HG03060 (cell line): ENCODE results near the gene XXYLT1.
A peak's percentile ranks its signal among the peaks of the same experiment; 100 is the strongest.
"Not testable (repeated sequence)": the region's sequence is repeated elsewhere in the genome, so short reads cannot be mapped to it uniquely, and the experiment has no call there.

Source experiments
- ATAC-seq: cut with Tn5 transposase; IDR thresholded peaks from one replicate; pipeline ENCODE4 v1.9.1; 2021; ENCODE audit warnings: low read depth, moderate number of reproducible peaks; ENCODE audit not compliant: unreplicated experiment

Gene XXYLT1

GRCh38 chr3:195270817-195271409 is at the start of gene XXYLT1:
XXYLT1 (minus strand) TSS chr3:195271159; CDS start chr3:195271058, 101 bp downstream.
- peak; percentile 40 for ATAC-seq

GRCh38 chr3:195319060-195319459 is 48.1 kb upstream of the XXYLT1 start:
- no peak for ATAC-seq

- no peak for ATAC-seq
Observed at GRCh38 chr3:195312714-195313113, 41.8 kb upstream of the XXYLT1 start.

- ATAC-seq, result no peak
Observed at GRCh38 chr3:195307711-195308110, 36.8 kb upstream of the XXYLT1 start.

GRCh38 chr3:195306369-195306768 is 35.4 kb upstream of the XXYLT1 start:
- ATAC-seq, result no peak

GRCh38 chr3:195302431-195302830 is 31.5 kb upstream of the XXYLT1 start:
- no peak for ATAC-seq

GRCh38 chr3:195297446-195297845 is 26.5 kb upstream of the XXYLT1 start:
- ATAC-seq, result no peak

GRCh38 chr3:195296662-195297061 is 25.7 kb upstream of the XXYLT1 start:
- no peak for ATAC-seq

- ATAC-seq, result no peak
Observed at GRCh38 chr3:195291121-195291520, 20.2 kb upstream of the XXYLT1 start.

GRCh38 chr3:195290643-195291042 is 19.7 kb upstream of the XXYLT1 start:
- not testable (repeated sequence) for ATAC-seq

GRCh38 chr3:195286115-195286872 is 15.3 kb upstream of the XXYLT1 start:
- ATAC-seq, result no peak

- no peak for ATAC-seq
Observed at GRCh38 chr3:195285372-195285771, 14.4 kb upstream of the XXYLT1 start.

GRCh38 chr3:195284842-195285241 is 13.9 kb upstream of the XXYLT1 start:
- no peak for ATAC-seq

- no peak for ATAC-seq
Observed at GRCh38 chr3:195282961-195283360, 12.0 kb upstream of the XXYLT1 start.

GRCh38 chr3:195274259-195274966 is 3.5 kb upstream of the XXYLT1 start:
- no peak for ATAC-seq

GRCh38 chr3:195271410-195272243 is 668 bp upstream of the XXYLT1 start:
- ATAC-seq, result peak; percentile 43

- peak; percentile 5 for ATAC-seq
Observed at GRCh38 chr3:195270079-195270816, 711 bp downstream of the XXYLT1 start.

- no peak for ATAC-seq
Observed at GRCh38 chr3:195269375-195270078, 1.4 kb downstream of the XXYLT1 start.

GRCh38 chr3:195268576-195269309 is 2.2 kb downstream of the XXYLT1 start:
- no peak for ATAC-seq
